ENCODE measurements around the gene SHMT1.
"Not testable (repeated sequence)": the region's sequence is repeated elsewhere in the genome, so short reads cannot be mapped to it uniquely, and the experiment has no call there.

SHMT1 gene

DNA sequence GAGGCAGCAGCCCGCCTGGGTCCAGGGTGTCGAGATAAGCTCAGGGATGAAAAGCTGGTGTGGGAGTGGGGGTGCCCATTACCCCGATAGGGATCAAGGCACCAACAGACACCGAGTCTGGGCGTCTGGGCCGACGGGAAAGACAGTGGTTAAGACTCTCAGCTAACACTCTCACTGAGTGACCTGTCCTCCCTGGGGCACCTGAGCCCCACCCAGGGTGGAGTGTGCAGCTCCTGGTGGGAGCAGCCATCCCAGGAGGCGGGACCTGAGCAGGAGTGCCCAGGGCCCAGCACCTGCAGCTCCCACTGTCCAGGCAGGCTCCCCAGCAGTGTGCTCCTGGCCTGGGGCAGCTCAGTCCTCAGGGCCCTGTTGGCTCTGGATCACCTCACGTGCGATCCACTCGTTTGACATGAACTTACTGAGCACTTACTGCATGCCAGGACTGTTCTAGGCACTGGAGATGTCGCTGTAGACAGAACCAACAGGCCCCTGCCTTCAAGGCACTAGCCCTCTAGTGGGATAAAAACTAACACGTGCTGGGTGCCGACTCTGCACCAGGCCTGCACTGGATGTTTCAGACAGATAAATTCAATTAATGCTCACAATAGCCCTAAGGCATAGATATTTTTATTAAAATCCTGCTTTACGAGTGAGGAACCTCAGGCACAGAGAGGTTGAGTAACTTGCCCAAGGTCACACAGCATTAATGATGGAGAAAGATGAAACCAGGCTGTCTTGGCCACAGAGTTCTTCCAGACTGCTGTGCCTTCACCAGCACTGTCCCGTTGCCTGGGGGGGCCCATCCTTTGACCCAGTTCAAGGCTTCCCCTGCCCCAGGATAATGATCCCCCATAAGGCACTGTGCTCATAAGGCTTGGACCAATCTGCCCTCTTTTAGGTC, 16.1 kb upstream of the SHMT1 start:
- DNase-seq (ENCODE audit: low read depth, low spot score): no peak
- H3K4me3 ChIP-seq (ENCODE audit: low read length): no peak overlapping the region

DNA sequence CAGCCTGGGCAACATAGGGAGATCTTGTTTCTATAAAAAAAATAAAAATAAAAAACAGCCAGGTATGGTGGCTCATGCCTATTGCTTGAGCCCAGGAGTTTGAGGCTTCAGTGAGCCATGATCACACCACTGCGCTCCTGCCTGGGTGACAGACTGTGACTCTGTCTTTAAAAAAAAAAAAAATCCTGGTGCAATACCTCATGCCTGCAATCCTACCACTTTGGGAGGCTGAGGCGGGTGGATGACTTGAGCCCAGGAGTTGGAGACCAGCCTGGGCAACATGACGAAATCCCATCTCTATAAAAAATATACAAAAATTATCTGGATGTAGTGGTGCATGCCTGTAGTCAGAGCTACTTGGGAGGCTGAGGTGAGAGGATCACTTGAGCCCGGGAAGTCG, 15.3 kb upstream of the SHMT1 start:
- not testable (repeated sequence) for DNase-seq (ENCODE audit: low read depth, low spot score); H3K4me3 ChIP-seq (ENCODE audit: low read length)

DNA sequence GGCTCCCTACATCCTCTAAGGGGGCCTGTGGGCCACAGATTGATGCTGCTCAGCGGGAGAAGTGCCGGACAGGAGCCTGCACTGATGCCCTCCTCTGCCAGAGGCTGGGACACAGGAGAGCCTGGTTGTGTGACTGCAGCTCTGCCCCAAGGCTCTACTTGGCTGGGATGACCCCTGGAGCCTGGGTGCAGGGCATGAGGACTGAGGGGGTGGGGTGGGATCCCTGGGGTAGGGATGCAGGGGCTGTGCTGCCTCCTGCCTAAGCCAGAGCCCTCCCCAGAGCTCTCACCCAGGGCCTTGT, 14.8 kb upstream of the SHMT1 start:
- DNase-seq (ENCODE audit: low read depth, low spot score): no peak
- no peak overlapping the region for H3K4me3 ChIP-seq (ENCODE audit: low read length)

DNA sequence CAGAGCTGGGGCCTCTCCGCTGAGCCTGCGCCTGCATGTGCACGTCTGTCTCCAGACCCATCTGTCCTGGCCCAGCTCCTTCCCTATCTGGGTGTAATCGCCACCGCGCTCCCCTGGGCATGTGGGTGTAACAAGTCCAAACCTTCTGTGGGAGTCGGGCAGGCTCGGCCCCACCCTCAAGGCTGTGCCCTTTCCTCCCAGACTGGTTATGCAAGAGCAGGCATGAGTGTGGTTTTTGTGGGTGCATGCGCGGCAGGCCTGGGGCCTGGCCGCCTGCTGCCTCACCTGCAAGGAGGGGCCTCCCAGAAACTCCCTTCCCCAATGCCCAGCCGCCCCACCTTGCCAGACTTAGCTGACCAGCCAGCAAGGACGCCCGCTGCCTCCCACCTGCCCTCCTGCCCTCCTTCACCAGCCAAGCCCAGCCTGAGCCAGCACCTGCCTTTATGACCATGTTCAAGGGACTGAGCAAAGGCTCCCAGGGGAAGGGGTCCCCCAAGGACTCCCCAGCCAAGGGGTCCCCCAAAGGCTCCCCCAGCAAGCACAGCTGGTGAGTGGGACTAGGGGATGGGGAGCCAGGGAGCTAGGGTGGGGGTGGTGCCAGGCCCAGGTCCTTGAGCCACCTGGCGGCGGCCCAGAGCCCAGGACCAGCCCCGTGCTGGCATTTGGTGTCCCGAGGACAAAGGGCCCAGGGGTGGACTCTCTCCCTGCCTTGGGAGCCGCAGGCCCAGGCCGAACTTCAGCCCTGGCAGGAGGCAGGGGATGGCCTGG, 14.3 kb upstream of the SHMT1 start, which contains the start of gene EVPLL:
Gene EVPLL, plus strand, starts transcription at position 342 of the 768 bp plus-strand sequence. CDS start 3,160 bp downstream, outside the sequence.
- DNase-seq (ENCODE audit: low read depth, low spot score): no peak
- no peak within 1 kb of the TSS for H3K4me3 ChIP-seq (ENCODE audit: low read length)

DNA sequence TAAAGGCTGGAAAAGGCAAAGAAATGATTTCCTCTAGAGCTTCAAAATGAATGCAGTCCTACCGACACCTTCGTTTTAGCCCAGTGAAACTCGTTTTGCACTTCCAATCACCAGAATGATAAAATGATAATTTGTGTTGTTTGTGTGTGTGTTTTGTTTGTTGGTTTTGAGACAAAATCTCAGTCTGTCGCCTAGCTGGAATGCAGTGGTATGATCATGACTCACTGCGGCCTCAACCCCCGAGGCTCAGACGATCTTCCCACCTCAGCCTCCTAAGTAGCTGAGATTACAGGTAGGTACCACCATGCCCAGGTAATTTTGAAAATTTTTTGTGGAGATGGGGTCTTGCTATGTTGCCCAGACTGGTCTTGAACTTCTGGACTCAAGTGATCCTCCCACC, 10.9 kb upstream of the SHMT1 start:
- no peak overlapping the region for H3K4me3 ChIP-seq (ENCODE audit: low read length)
- DNase-seq (ENCODE audit: low read depth, low spot score): no peak

DNA sequence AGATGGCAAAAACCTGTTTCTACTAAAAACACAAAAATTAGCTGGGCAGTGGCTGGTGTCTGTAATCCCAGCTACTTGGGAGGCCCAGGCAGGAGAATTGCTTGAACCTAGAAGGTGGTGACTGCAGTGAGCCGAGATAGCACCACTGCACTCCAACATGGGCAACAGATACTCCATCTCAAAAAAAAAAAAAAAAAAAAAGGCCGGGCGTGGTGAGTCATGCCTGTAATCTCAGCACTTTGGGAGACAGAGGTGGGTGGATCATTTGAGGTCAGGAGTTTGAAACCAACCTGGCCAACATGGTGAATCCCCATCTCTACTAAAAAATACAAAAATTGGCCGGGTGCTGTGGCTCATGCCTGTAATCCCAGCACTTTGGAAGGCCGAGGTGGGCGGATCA, 9.8 kb upstream of the SHMT1 start:
- not testable (repeated sequence) for DNase-seq (ENCODE audit: low read depth, low spot score); H3K4me3 ChIP-seq (ENCODE audit: low read length)

DNA sequence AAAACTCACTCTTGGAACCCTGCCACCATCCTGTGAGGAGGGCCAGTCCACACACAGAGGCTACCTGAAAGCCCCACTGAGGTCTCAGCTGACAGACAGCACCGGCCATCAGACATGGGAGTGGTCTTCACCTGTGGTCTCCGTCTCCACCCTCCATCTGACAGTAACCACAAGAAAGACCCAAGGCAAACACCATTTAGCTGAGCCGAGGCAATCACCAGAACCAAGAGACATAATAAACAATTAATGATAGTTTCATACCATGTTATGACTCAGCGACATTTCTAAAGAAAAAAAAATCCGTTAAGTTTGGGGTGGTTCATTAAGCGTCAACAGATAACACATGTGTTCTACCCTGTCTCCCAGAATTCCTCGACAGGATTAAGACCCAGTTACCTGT, 8.1 kb upstream of the SHMT1 start:
- H3K4me3 ChIP-seq (ENCODE audit: low read length): no peak overlapping the region
- DNase-seq (ENCODE audit: low read depth, low spot score): no peak

DNA sequence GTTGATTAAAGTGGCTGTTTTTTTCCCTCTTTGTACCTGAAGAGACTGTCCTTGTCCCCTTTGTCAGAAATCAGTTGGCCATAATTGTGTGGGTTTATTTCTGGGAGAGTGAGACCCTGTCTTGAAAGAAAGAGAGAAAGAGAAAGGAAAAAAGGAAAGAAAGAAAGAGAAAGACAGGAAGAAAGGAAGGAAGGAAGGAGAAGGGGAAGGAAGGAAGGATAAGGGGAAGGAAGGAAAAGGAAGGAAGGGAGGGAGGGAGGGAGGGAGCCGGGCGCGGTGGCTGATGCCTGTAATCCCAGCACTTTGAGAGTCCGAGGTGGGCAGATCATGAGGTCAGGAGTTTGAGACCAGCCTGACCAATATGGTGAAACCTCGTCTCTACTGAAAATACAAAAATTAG, 7.4 kb upstream of the SHMT1 start:
- H3K4me3 ChIP-seq (ENCODE audit: low read length): no peak overlapping the region
- no peak for DNase-seq (ENCODE audit: low read depth, low spot score)

DNA sequence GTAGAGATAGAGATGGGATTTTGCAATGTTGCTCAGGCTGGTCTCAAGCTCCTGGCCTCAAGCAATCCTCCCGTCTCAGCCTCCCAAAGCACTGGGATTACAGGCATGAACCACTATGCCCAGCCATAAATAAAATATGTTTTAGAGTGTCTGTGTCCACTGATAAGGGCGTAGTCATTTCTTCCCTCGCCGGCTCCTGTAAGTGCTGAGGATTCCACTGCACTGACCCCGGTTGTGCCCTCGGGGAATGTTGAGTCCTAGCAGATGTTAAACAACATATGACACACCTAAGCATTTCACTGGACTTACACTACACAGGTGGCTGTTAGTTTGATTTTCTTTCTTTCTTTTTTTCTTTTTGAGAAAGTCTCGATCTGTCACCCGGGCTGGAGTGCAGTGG, 5.6 kb upstream of the SHMT1 start:
- H3K4me3 ChIP-seq (ENCODE audit: low read length): no peak overlapping the region

DNA sequence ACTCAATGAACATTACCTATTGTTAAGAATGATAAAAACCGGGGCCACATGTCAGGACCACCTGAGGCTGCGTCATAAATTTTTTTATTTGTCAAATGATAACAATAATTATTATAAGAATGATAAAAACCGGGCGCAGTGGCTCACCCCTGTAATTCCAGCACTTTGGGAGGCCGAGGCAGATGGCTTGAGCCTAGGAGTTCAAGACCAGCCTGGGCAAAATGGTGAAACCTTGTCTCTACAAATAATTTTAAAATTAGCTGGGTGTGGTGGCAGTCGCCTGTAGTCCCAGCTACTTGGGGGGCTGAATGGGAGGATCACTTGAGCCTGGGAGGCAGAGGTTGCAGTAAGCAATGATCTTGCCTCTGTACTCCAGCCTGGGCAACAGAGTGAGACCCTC, 816 bp upstream of the SHMT1 start:
- DNase-seq (ENCODE audit: low read depth, low spot score): no peak
- H3K4me3 ChIP-seq (ENCODE audit: low read length): no peak overlapping the region; the same call in 1 of the 2 replicates

More for the DNA sequence above, 5.6 kb upstream of the SHMT1 start:
- DNase-seq (ENCODE audit: low read depth, low spot score): no peak

DNA sequence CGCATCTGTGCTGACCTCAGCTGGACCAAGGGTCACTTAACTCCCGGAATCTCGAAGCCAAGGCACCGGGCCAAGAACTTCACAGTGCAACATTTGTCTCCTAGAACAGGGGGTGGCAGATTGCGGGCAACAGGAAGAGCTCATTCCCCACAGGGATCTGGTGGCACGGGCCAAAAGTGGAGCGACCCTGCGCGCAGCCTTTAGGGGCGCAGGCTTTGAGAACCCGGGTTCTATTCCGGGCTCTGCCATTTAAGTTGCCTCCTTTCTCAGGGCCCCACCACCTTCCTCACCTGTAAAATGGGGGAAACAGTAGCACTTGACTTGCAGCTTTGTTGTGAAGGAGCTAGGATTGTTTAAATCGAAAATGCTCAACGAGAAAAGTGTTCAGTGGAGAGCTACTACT, 651 bp downstream of the SHMT1 start:
- peak; percentile 23 for DNase-seq (ENCODE audit: low read depth, low spot score)
- H3K4me3 ChIP-seq (ENCODE audit: low read length): peak overlapping the region; percentile 85

DNA sequence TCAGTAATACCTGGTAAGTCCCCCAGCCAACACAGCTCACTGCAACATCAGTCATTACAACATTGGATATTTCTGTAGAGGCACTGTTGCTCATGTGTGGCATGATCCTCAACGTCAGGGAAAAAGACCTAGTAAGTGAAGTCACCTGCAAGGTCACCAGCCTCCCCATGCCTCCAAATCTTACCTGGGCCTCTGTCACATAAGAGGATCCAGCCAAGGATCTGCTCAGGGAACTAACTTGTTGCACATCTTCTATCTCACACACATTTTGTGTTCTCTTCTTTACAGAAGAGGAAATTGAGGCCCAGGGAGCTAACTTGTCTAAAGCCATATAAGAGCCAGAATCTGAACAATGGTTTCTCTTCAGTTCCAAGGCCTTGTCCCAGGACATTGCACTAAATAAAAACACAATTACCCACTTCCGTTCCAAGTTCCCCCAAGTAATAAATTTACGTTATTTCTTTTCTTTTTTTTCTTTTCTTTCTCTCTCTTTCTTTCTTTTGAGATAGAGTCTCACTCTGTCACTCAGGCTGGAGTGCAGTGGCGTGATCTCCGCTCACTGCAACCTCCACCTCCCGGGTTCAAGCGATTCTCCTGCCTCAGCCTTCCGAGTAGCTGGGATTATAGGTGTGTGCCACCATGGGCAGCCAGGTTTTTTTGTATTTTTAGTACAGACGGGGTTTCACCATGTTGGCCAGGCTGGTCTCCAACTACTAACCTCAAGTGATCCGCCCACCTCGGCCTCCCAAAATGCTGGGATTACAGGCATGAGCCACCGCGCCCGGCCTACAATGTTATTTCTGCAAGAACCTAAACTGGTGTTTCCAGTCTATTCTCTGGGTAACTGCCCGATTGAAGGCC, 1.3 kb downstream of the SHMT1 start:
- DNase-seq (ENCODE audit: low read depth, low spot score): no peak
- peak overlapping the region; percentile 85 for H3K4me3 ChIP-seq (ENCODE audit: low read length)

DNA sequence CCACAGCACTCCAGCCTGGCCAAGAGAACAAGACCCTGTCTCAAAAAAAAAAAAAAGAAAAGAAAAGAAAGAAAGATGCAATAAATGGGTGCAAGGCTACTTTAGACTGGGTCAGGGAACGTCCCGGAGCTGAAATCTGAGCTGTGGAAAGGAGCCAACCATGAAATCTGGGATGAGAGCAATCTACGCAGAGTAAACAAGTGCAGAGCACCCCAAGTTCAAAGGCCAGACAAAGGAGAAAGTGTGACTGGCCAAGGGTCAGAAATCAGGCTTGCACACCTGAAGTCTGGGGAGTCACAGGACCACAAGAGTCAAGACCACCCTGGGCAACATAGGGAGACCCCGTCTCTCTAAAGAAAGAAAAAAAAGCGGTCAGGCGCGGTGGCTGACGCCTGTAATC, 2.8 kb downstream of the SHMT1 start:
- no peak for DNase-seq (ENCODE audit: low read depth, low spot score)
- H3K4me3 ChIP-seq (ENCODE audit: low read length): no peak overlapping the region

DNA sequence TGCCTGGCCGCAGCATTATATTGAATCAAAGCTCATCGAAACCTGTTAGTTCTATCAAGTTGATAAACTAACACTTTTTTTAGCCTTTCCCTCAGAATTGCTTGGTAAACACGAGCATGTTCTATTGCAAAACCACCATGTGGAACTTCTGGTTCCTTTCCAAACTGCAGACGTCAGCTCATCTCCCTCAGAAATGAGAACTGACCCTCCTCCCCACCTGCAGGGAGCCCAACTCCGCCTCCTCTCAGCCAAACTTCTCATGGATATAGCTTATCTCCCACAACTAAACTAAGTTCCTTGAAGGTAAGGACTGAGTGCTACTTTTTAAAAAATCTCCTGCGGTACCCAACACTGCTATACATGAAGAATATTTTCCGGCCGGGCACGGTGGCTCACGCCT, 6.7 kb downstream of the SHMT1 start:
- H3K4me3 ChIP-seq (ENCODE audit: low read length): no peak overlapping the region
- no peak for DNase-seq (ENCODE audit: low read depth, low spot score)

DNA sequence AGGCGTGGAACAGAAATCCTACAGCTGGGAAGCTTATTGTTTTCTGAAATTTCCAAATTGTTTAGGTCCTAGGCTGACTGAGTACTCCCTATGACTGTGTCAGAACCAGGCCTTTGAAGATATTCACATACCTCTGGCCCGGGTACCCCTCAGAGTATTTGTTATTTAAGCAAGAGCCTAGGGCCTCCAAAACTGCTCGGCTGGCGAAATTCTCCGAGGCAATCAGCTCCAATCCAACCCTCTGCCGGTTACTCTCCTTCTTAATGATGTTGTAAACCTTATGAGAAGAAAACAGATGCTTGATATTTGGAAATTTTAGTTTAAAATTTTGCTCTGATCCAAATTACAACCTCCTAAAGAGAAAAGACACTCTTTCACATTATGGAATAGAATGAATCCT, 9.8 kb downstream of the SHMT1 start:
- no peak for DNase-seq (ENCODE audit: low read depth, low spot score)
- no peak overlapping the region for H3K4me3 ChIP-seq (ENCODE audit: low read length)

DNA sequence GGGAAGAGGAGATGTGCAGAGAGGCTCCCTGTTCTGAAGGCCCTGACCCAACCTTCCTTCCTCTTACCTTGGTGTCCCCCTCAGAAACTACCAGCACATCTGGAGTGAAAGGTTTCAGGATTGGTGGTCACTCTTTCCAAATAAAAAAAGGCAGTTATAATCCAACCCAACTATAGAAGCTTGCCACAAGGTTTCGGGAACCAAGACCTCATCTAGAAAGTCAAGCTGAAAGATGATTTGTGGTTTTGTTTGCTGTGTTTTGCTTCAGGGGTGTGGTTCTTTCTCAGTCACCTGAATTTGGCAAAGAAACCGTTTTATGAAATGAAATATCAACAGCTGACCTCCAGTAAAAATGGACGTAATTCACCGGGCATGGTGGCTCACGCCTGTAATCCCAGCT, 19.3 kb downstream of the SHMT1 start:
- no peak overlapping the region for H3K4me3 ChIP-seq (ENCODE audit: low read length)
- no peak for DNase-seq (ENCODE audit: low read depth, low spot score)

DNA sequence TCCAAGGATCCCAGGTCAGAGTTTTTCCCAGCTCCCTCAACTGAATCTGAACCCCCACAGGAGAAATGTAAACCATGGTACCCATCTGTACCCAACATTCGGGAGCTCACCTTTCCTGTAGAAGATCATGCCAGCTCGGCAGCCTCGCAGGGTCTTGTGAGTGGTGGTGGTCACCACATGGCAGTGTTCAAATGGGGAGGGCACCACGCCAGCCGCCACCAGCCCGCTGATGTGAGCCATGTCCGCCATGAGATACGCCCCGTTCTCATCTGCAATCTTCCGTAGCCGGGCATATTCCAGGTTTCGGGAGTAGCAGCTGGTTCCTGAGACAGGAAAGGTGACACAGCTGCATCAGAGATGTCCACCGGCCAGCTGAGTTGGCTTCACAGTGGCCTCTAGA, 23.4 kb downstream of the SHMT1 start:
- no peak for DNase-seq (ENCODE audit: low read depth, low spot score)
- no peak overlapping the region for H3K4me3 ChIP-seq (ENCODE audit: low read length)

DNA sequence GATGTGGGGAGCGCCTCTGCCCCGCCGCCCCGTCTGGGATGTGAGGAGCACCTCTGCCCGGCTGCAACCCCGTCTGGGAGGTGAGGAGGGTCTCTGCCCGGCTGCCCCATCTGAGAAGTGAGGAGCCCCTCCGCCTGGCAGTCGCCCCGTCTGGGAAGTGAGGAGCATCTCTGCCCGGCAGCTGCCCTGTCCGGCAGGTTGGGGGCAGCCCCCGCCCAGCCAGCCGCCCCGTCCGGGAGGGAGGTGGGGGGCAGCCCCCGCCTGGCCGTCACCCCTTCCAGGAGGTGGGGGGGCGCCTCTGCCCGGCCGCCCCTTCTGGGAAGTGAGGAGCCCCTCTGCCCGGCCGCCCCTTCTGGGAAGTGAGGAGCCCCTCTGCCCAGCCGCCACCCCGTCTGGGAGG, 25.2 kb downstream of the SHMT1 start:
- DNase-seq (ENCODE audit: low read depth, low spot score); H3K4me3 ChIP-seq (ENCODE audit: low read length): not testable (repeated sequence)

DNA sequence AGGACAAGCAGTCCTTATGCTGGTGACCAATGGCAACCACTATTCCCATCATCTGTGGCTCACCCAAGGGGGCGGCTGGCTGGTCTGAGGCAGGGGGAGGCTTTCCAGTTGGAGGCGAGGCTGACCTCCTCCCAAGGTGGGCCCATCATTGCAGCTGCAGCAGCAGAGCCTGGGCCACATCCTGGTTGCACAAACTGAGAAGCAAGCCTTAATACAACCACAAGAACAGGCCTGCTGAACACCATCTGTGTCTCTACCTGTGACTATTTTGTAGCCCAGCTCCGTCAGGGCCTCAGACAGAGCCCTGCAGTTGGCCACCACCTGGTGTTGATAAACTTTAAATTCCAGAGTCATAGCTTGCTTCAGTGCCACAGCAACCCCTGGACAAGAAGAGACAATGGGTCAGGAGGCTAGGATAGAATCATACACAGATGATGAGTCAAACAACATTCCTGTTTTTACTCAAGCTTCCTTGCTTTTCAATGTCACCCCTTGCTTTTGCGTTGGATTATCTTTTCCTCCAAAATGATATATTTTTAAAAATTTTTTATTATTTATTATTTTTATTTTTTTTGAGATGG, 30.4 kb downstream of the SHMT1 start:
- peak; percentile 42 for DNase-seq (ENCODE audit: low read depth, low spot score)
- H3K4me3 ChIP-seq (ENCODE audit: low read length): no peak overlapping the region
